ENCODE measurements around the gene DNAH8.
"Not testable (repeated sequence)": the region's sequence is repeated elsewhere in the genome, so short reads cannot be mapped to it uniquely, and the experiment has no call there.

The DNAH8 gene

DNA sequence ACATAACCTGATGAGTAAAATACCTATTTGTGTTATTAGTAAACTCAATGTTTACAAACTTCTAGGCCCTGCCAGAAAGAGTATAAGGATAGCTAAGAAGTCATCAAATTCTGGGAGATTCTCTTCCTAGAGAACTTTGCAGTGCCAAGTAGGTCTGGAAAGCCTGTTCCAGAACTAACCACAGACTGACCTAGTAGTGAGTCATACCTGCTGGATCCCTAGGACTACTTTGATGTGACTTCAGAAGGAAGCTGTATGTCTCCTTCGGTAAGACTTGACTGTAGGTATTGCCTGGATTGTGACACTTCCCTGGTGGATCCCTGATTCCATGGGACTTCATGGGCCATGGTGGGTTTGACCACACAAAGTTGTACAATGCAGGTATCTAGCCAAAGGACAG is 131.7 kb downstream of the DNAH8 start:
- DNase-seq, result no peak

- DNase-seq, result no peak
Measured at GRCh38 chr6:38847497-38847896, 132.4 kb downstream of the DNAH8 start.

GRCh38 chr6:38848760-38849159 is 133.6 kb downstream of the DNAH8 start:
- DNase-seq, result no peak

DNA sequence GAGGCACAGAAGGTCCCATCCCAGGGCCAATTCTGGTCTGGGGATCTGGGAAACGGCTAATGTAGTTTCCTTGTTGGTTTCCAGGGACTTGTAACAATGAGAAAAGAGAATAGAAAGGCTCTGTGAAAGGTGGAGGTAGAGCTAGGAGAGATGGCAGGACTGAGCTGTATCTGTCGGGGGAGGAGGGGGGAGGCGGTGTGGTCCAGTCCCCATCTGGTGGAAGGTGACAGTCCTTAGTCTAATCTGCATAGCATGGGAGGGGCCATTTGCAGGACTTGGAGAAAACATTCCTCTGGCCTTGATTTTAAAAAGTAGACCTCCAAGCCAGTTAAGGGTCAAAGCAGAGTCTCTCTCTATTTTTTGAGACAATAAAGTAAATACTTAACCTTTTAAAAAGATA is 137.1 kb downstream of the DNAH8 start:
- DNase-seq, result no peak

GRCh38 chr6:38853236-38853635 is 138.1 kb downstream of the DNAH8 start:
- no peak for DNase-seq

DNA sequence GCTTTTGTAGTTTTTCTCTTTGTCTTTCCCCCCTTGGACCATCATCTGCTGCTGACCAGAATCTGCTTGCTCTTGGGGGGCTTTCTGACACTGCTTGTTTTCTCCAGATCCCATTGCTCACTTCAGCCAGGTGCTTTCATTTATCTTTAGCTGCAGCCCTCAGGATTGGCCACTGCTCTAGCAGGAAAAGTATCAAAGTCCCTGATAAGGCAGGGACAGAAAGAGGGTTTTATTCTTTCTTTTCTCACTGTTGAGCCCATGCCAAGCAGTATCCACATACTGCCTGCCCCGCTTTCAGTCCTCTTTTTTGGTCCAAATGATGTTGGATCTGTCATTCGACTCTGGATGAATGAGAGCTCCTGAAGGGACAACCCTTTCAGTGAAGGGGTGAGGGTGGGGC is 141.4 kb downstream of the DNAH8 start:
- no peak for DNase-seq

GRCh38 chr6:38857815-38858214 is 142.7 kb downstream of the DNAH8 start:
- no peak for DNase-seq

- DNase-seq, result no peak
Measured at GRCh38 chr6:38860041-38860440, 144.9 kb downstream of the DNAH8 start.

- no peak for DNase-seq
Measured at GRCh38 chr6:38861926-38862401, 146.9 kb downstream of the DNAH8 start.

DNA sequence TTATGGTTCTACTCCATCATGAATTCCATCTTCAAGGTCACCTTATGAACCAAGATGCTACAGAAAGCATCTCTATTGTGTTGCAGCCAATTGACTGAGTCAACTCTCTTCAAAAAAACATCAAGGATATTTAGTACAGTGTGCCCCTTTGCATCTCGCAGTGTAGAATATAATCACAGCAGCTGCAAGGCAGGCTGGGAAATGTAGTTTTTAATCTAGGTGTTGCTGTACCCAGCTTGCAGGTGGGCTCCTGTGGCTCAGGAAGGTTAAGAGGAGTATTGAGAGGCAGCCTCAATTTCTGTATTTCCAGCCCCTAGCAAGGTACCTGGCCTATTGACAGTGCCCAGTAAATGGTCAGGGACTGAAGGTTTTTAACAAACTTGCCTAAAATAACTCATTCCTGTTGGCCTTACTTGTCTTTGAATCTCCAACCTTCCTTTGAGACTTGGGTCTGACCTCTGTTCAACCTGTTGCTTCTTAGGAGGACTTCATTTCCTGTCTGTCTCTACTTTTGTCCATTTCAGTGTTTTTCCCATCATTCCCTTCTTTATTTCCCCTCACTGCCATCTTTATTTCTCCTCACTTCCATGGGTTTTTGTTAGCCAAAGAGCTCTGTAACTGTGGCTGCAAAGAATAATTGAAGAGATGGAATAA is 150.5 kb downstream of the DNAH8 start:
- no peak for DNase-seq

- DNase-seq, result no peak
Measured at GRCh38 chr6:38867726-38868125, 152.6 kb downstream of the DNAH8 start.

DNA sequence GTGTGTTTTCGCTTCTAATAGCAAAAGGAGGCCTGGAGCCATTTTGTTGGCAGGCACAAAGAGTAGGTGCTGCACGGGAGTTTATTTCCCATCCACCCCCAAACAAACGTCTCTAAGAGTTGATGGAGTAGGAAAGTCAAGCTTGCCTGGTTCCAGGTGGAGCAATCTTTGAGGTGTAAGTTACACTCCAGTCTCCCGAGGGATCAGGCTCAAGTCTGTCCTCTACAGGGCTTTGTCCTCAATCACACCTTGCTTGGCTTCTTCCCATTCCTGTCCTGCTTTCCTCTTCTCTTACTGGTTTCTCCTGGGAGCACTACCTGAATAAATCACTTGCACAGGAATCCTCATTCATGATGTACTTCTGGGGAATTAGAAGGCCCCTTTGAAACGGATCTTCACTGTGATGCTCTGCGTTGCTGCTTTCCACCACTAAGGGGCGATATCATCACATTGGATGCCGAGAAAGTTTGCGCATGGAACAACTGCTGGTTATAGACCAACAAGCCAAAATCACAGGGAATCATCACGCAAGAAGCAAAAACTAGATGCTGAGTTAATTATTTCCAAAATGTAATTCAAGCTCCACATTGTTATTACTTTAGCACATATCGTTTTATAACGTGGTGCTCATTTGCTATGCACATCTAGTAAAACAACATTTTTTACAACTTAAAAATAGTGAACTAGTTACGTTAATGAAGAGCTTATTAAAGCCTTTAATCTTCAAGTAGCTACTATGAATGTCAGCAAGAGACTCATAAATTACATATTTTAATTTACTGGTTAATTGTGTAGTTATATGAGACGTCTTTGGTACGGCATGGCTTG is 156.8 kb downstream of the DNAH8 start:
- DNase-seq, result peak; percentile 41

- no peak for DNase-seq
Measured at GRCh38 chr6:38873001-38873400, 157.9 kb downstream of the DNAH8 start.

GRCh38 chr6:38873816-38874215 is 158.7 kb downstream of the DNAH8 start:
- not testable (repeated sequence) for DNase-seq

DNA sequence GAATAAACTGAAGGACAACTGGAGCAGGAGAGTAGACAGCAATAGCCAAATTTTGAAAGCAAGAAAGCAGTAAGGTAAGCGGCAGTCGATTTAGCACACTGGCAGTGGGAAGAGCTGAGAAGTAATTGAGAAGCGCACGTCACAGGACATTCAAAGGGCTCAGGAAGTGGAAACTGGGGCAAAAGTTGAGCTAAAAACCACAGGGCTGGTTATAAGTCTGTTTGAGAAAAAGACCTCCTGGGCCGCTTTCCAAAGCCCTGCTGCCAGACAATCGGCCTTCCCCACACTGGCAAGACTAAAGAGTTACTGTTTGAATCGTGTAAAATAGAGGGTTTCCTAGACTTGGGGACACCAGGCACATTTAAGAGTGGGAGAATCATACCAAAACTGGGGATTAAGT is 161.4 kb downstream of the DNAH8 start:
- no peak for DNase-seq

- DNase-seq, result no peak
Measured at GRCh38 chr6:38877721-38878120, 162.6 kb downstream of the DNAH8 start.

- DNase-seq, result no peak
Measured at GRCh38 chr6:38882157-38882556, 167.0 kb downstream of the DNAH8 start.

DNA sequence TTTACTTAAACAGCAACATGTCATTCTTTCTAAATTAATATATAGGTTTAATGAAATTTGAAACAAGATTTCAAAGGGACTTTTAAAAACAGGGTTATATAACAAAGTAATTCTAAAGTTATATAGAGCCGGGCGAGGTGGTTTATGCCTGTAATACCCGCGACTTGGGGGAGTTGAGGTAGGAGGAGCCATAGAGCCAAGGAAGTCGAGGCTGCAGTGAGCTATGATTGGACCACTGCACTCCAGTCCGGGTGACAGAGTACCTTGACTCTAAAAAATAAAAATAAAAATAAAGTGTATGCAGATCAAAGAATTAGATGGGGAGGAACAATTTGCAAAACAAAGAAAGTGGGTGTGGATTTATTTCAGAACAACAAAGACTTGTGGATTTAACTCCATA is 182.4 kb downstream of the DNAH8 start:
- no peak for DNase-seq

GRCh38 chr6:38901802-38902522 is 186.9 kb downstream of the DNAH8 start:
- no peak for DNase-seq

DNA sequence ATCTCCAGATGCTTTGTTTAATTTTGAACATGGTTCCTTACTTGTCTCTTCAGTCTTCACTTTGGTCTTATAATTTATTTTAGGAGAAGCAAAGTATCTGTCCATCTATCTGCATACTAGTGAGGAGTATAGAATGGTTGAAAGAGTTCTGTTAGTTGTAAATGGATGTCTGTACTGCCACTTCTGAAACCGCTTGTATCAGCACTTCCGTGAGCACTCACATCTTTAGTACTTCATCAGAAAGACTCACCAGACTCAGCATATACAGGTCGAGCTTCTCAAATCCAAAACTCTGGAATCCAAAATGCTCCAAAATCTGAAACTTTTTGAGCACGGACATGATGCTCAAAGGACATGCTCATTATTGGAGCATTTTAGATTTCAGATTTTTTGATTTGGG is 191.5 kb downstream of the DNAH8 start:
- DNase-seq, result no peak

GRCh38 chr6:38907264-38907663 is 192.2 kb downstream of the DNAH8 start:
- no peak for DNase-seq

DNA sequence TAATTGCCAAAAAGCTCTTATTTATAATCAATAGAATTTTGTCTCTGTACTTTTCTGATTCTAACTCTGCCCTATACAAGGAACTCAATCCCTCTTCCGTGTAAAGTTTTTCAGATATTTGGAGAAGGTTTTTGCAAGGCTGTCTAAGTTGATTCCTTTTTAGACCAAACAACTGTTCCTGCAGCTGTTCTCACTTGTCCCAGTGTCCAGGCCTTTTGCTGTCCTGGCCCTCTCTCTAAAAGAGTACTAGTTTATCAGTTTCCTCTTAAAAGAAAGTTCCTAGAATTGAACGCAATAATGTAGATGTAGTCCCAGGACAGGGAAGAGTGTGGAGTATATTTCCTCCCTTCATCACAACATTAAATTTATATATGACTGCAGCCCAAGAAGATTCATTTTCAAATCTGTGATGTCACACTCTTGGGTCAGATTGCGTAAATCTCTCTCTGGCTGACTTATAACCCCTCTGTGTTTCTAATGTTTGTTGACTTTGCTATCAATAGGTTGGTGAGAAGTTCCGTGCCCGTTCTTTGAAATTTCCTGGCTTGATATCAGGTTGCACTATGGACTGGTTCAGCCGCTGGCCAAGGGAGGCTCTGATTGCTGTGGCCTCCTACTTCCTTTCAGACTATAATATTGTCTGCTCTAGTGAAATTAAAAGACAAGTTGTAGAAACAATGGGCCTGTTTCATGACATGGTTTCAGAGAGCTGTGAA is 194.1 kb downstream of the DNAH8 start:
- no peak for DNase-seq

DNA sequence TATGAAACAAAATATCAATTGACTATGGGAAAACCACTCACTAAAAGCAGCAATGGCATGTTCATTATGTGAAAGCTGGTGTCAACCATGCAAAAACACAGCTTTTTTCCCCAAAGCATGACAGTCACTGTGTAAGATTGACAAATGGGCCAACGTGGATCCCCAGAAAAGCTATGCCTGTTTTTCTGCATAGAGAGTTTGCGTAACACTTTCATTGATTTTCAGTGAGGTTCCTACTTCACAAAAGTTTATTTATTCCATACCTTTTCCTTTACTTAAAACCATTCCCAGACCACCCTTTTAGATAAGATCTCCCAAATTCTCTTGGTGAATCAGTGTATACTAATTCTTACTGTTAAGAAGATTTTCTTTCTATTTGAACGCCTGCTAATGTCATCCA is 195.1 kb downstream of the DNAH8 start:
- DNase-seq, result no peak

Measured in activated T-cell treated with anti-CD3 and anti-CD28 coated beads for 4 hours (primary cell).